GM23338 (cell line): ENCODE measurements around the gene GFRA4. TPM values are rescaled to one million over a fixed set of nuclear protein-coding genes. Genes with fewer than 3 reads are reported as not detected.

Source experiments
- ATAC-seq: fragments of 200-7000 bp; cut with Tn5 transposase; 3 replicates; pipeline ENCODE4 v1.9.1; 2020
- DNase-seq: peaks from one replicate; pipeline ENCODE4 v3.0.0-alpha.2; 2015; ENCODE audit warnings: low spot score
- H2AFZ ChIP-seq: fragments of 200-600 bp; sonication (generic); 2 replicates; pipeline ENCODE4 v1.8.0; 2016; ENCODE audit warnings: antibody characterized with exemption, mild to moderate bottlenecking, moderate library complexity
- H3F3A ChIP-seq: fragments of 200-600 bp; sonication (generic); replicated peaks from 2 replicates; pipeline ENCODE4 v1.8.0; 2017; ENCODE audit warnings: antibody characterized with exemption, mixed run types, low read depth
- H3K27ac ChIP-seq: fragments of 200-600 bp; sonication (generic); 2 replicates; pipeline ENCODE4 v1.6.1; 2016; ENCODE audit warnings: low read depth
- H3K27me3 ChIP-seq: fragments of 200-600 bp; sonication (generic); 2 replicates; pipeline ENCODE4 v1.8.0; 2016; ENCODE audit warnings: mild to moderate bottlenecking, mixed run types, moderate library complexity; ENCODE audit not compliant: insufficient read depth
- H3K36me3 ChIP-seq: fragments of 200-600 bp; sonication (generic); 2 replicates; pipeline ENCODE4 v1.8.0; 2016; ENCODE audit warnings: mild to moderate bottlenecking; ENCODE audit not compliant: insufficient read depth
- H3K4me1 ChIP-seq: fragments of 200-600 bp; sonication (generic); 2 replicates; pipeline ENCODE4 v1.8.0; 2016; ENCODE audit warnings: mild to moderate bottlenecking, moderate library complexity; ENCODE audit not compliant: insufficient read depth
- H3K4me2 ChIP-seq: fragments of 200-600 bp; sonication (generic); 2 replicates; pipeline ENCODE4 v1.7.1; 2017; ENCODE audit warnings: mixed run types
- H3K4me3 ChIP-seq: fragments of 200-600 bp; sonication (generic); 2 replicates; pipeline ENCODE4 v1.6.1; 2016; ENCODE audit warnings: mixed run types
- H3K79me2 ChIP-seq: fragments of 200-600 bp; sonication (generic); replicated peaks from 2 replicates; pipeline ENCODE4 v1.8.0; 2017; ENCODE audit warnings: mild to moderate bottlenecking; ENCODE audit not compliant: insufficient read depth
- H3K9me2 ChIP-seq: fragments of 200-600 bp; sonication (generic); 2 replicates; pipeline ENCODE4 v1.8.0; 2017; ENCODE audit not compliant: insufficient read depth
- H4K20me1 ChIP-seq: fragments of 200-600 bp; sonication (generic); replicated peaks from 2 replicates; pipeline ENCODE4 v1.8.0; 2017; ENCODE audit warnings: mild to moderate bottlenecking; ENCODE audit not compliant: insufficient read depth
- H3K27ac Mint-ChIP-seq: 2 replicates; pipeline ENCODE4 v1.8.0; 2020; ENCODE audit warnings: inconsistent platforms, mild to moderate bottlenecking, moderate library complexity, mixed read lengths
- H3K27me3 Mint-ChIP-seq: 3 replicates; pipeline ENCODE4 v1.8.0; 2022; ENCODE audit warnings: low read depth, mild to moderate bottlenecking, moderate library complexity, mixed read lengths, inconsistent platforms; ENCODE audit not compliant: insufficient read depth, poor library complexity
- H3K36me3 Mint-ChIP-seq: 3 replicates; pipeline ENCODE4 v1.8.0; 2021; ENCODE audit warnings: low read depth, mild to moderate bottlenecking, inconsistent platforms, moderate library complexity, mixed read lengths
- H3K4me1 Mint-ChIP-seq: 3 replicates; pipeline ENCODE4 v1.8.0; 2020; ENCODE audit warnings: mild to moderate bottlenecking, inconsistent platforms, mixed read lengths
- H3K4me3 Mint-ChIP-seq: 3 replicates; pipeline ENCODE4 v1.8.0; 2021; ENCODE audit warnings: moderate library complexity, mild to moderate bottlenecking, inconsistent platforms, mixed read lengths
- H3K9me3 Mint-ChIP-seq: 3 replicates; pipeline ENCODE4 v1.8.0; 2020; ENCODE audit warnings: moderate library complexity, mild to moderate bottlenecking, inconsistent platforms, mixed read lengths
- CREB1 ChIP-seq: fragments of 250-450 bp; sonication (Bioruptor Pico); IDR thresholded peaks from 2 replicates; pipeline ENCODE4 v1.5.0; 2020; ENCODE audit warnings: low read depth, mild to moderate bottlenecking, moderate library complexity
- EZH2phosphoT487 ChIP-seq: fragments of 200-600 bp; sonication (generic); IDR thresholded peaks from one replicate; pipeline ENCODE4 v1.8.1; 2018; ENCODE audit warnings: antibody characterized with exemption; ENCODE audit not compliant: unreplicated experiment
- JUNB ChIP-seq: IDR thresholded peaks from one replicate; pipeline ENCODE4 v1.6.1; 2016; ENCODE audit warnings: antibody characterized with exemption; ENCODE audit not compliant: unreplicated experiment
- NANOG ChIP-seq: IDR thresholded peaks from 2 replicates; pipeline ENCODE4 v1.6.1; 2016; ENCODE audit warnings: antibody characterized with exemption, borderline replicate concordance
- POLR2AphosphoS5 ChIP-seq: IDR thresholded peaks from 2 replicates; pipeline ENCODE4 v1.6.1; 2016; ENCODE audit warnings: antibody characterized with exemption, low read depth
- STAT1 ChIP-seq: IDR thresholded peaks from one replicate; pipeline ENCODE4 v1.6.1; 2016; ENCODE audit warnings: antibody characterized with exemption; ENCODE audit not compliant: unreplicated experiment
- ZNF114 ChIP-seq: fragments of 250-450 bp; sonication (Bioruptor Pico); IDR thresholded peaks from 2 replicates; pipeline ENCODE4 v1.5.0; 2020; ENCODE audit warnings: mild to moderate bottlenecking, moderate library complexity
- polyA plus RNA-seq: library from polyadenylated mRNA; unstranded; fragments of >200 nt; fragmentation: Nextera tagmentation; extraction: Ambion mirVana; gene quantifications from 2 replicates; pipeline ENCODE4 v1.2.1, GENCODE V29; 2016
- total RNA-seq: library from RNA; depleted of rRNA; stranded (reverse); fragments of >200 nt; shearing (Covaris generic); gene quantifications from 2 replicates; pipeline ENCODE4 v1.2.3, GENCODE V29; 2014
- TF ChIP-seq, protein P1 (sequence below): fragments of 250-450 bp; sonication (Bioruptor Pico); IDR thresholded peaks from 2 replicates; pipeline ENCODE4 v1.5.0; 2020; ENCODE audit warnings: mild to moderate bottlenecking, moderate library complexity
- TF ChIP-seq, protein P2 (sequence below): IDR thresholded peaks from 2 replicates; pipeline ENCODE4 v1.6.1; 2016; ENCODE audit warnings: antibody characterized with exemption

Gene GFRA4
- total and polyA plus RNA-seq, 2 experiments from 2014 or later = not detected

DNA sequence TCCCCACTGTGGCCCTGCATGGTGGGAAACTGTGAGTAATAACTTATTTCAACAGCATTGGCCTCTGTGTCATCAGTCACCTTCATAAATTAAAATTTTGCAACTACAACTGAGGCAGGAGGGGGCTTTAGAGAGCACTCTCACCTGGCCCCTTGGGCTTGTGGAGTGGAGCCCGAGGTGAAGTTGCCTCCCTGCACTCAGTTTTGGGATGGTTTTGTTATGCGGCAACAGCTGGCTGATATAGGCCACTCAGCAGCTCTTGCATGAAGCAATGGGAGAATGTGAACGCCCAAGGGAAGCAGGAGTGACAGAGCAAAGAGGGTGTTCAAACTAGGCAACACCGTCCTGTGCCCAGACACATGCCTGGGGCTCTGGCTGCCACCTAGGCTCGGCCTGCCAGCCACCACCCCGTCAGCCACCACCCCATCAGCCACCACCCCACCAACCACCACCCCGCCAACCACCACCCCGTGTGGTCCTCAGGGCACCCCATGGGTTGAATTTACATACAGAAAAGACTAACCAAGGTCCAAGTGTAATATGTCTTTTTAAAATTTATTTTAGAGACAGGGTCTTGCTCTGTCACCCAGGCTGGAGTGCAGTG, 4.3 kb upstream of the GFRA4 start (continued):
- TF ChIP-seq, protein P1, sequence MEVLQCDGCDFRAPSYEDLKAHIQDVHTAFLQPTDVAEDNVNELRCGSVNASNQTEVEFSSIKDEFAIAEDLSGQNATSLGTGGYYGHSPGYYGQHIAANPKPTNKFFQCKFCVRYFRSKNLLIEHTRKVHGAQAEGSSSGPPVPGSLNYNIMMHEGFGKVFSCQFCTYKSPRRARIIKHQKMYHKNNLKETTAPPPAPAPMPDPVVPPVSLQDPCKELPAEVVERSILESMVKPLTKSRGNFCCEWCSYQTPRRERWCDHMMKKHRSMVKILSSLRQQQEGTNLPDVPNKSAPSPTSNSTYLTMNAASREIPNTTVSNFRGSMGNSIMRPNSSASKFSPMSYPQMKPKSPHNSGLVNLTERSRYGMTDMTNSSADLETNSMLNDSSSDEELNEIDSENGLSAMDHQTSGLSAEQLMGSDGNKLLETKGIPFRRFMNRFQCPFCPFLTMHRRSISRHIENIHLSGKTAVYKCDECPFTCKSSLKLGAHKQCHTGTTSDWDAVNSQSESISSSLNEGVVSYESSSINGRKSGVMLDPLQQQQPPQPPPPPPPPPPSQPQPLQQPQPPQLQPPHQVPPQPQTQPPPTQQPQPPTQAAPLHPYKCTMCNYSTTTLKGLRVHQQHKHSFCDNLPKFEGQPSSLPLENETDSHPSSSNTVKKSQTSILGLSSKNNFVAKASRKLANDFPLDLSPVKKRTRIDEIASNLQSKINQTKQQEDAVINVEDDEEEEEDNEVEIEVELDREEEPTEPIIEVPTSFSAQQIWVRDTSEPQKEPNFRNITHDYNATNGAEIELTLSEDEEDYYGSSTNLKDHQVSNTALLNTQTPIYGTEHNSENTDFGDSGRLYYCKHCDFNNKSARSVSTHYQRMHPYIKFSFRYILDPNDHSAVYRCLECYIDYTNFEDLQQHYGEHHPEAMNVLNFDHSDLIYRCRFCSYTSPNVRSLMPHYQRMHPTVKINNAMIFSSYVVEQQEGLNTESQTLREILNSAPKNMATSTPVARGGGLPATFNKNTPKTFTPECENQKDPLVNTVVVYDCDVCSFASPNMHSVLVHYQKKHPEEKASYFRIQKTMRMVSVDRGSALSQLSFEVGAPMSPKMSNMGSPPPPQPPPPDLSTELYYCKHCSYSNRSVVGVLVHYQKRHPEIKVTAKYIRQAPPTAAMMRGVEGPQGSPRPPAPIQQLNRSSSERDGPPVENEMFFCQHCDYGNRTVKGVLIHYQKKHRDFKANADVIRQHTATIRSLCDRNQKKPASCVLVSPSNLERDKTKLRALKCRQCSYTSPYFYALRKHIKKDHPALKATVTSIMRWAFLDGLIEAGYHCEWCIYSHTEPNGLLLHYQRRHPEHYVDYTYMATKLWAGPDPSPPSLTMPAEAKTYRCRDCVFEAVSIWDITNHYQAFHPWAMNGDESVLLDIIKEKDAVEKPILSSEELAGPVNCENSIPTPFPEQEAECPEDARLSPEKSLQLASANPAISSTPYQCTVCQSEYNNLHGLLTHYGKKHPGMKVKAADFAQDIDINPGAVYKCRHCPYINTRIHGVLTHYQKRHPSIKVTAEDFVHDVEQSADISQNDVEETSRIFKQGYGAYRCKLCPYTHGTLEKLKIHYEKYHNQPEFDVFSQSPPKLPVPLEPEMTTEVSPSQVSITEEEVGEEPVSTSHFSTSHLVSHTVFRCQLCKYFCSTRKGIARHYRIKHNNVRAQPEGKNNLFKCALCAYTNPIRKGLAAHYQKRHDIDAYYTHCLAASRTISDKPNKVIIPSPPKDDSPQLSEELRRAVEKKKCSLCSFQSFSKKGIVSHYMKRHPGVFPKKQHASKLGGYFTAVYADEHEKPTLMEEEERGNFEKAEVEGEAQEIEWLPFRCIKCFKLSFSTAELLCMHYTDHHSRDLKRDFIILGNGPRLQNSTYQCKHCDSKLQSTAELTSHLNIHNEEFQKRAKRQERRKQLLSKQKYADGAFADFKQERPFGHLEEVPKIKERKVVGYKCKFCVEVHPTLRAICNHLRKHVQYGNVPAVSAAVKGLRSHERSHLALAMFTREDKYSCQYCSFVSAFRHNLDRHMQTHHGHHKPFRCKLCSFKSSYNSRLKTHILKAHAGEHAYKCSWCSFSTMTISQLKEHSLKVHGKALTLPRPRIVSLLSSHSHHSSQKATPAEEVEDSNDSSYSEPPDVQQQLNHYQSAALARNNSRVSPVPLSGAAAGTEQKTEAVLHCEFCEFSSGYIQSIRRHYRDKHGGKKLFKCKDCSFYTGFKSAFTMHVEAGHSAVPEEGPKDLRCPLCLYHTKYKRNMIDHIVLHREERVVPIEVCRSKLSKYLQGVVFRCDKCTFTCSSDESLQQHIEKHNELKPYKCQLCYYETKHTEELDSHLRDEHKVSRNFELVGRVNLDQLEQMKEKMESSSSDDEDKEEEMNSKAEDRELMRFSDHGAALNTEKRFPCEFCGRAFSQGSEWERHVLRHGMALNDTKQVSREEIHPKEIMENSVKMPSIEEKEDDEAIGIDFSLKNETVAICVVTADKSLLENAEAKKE (CRISPR knock-in tag) = no peak

DNA sequence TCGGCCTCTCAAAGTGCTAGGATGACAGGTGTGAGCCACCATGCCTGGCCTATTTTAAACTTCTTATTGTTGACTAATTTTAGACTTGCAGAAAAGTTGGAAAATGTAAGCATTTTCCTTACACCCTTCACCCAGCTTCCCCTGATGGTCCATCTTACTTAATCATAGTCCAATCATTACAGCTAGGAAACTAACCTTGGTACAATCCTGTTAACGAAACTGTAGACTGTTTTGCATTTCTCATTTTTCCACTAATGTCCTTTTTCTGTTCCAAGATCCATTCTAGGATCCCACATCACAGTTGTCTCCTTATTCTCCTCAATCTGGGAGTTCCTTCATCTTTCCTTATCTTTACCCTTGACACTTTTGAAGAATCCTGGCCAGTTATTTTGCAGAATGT, 659 bp upstream of the GFRA4 start:
- DNase-seq (no peak), ATAC-seq (no peak)
- Histone ChIP-seq H3K9me2 (no peaks in the 10 kb centered on the region), H3K36me3 (no peaks in the 10 kb centered on the region), H3K27me3 (peaks cover 57% of the 10 kb centered on the region), H3K4me2 (no peak overlapping the region), H4K20me1 (no peaks in the 10 kb centered on the region), H3K79me2 (no peaks in the 10 kb centered on the region), H3K4me1 (peaks cover 8% of the 10 kb centered on the region; the same call in 1 of the 2 replicates), H3K27ac (no peak overlapping the region), H3F3A (no peaks in the 10 kb centered on the region), H2AFZ (no peak overlapping the region), H3K4me3 (no peak overlapping the region)
- no peak overlapping the region for H3K4me3 Mint-ChIP-seq
- H3K27ac Mint-ChIP-seq = no peak overlapping the region
- H3K27me3 Mint-ChIP-seq = peaks cover 41% of the 10 kb centered on the region
- no peak for TF ChIP-seq NANOG
- no peak for TF ChIP-seq CREB1 (CRISPR knock-in tag)
- no peak for TF ChIP-seq EZH2phosphoT487
- no peak for TF ChIP-seq ZNF114
- no peak for TF ChIP-seq STAT1
- TF ChIP-seq, protein P2, sequence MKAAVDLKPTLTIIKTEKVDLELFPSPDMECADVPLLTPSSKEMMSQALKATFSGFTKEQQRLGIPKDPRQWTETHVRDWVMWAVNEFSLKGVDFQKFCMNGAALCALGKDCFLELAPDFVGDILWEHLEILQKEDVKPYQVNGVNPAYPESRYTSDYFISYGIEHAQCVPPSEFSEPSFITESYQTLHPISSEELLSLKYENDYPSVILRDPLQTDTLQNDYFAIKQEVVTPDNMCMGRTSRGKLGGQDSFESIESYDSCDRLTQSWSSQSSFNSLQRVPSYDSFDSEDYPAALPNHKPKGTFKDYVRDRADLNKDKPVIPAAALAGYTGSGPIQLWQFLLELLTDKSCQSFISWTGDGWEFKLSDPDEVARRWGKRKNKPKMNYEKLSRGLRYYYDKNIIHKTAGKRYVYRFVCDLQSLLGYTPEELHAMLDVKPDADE = no peak
- TF ChIP-seq JUNB = no peak
- TF ChIP-seq POLR2AphosphoS5 = no peak
- no peaks in the 10 kb centered on the region for H3K36me3 Mint-ChIP-seq
- H3K9me3 Mint-ChIP-seq = peaks cover 2% of the 10 kb centered on the region; the same call in 2 of the 3 replicates
- H3K4me1 Mint-ChIP-seq = peaks cover 13% of the 10 kb centered on the region
